IPS-18c (cell line): ENCODE results near the gene SLC7A14.

ENCODE experiments used
- H3K4me3 ChIP-seq: 2 replicates; pipeline ENCODE4 v1.7.0; 2013; ENCODE audit warnings: low read depth, mild to moderate bottlenecking, low read length, moderate library complexity; ENCODE audit not compliant: insufficient read depth
- H3K9me3 ChIP-seq: one replicate; pipeline ENCODE4 v1.6.1; 2013; ENCODE audit warnings: mild to moderate bottlenecking, low read length, moderate library complexity; ENCODE audit not compliant: control insufficient read depth, insufficient read depth

The SLC7A14 gene

DNA sequence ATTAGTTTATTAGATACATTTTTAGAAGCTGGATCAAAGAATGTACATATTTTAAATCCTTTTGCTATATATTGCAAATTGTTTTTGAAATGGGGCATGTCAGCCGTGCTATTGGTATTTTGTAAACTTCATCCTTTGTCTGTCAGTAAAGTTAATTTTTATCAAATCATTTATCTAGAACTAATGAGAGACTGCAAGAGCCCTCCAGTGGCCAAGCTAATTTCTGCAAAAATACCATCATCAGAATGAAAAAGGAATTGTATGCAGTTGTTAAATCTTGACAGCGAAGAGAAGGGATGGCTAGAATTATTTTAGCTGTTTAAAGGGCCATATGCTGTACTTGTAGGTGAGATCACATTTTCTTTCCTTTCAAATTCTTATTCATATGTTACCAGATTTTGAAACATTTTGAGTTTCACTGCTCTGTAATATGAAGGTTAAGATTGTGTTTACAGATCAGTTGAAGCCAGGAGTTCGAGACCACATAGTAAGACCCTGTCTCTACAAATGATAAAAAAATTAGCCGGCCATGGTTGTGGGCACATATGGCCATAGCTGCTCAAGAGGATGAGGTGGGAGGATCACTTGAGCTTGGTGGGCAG is 175.3 kb downstream of the SLC7A14 start:
- Histone ChIP-seq H3K9me3 (no peaks in the 10 kb centered on the region), H3K4me3 (no peak overlapping the region)
